GM10266 (cell line): ENCODE data around the gene STK38.

Source experiments
- DNase-seq: peaks from one replicate; pipeline ENCODE4 v3.0.0; 2012; ENCODE audit errors: extremely low spot score
- CTCF ChIP-seq: IDR thresholded peaks from 2 replicates; pipeline ENCODE4 v1.5.1; 2012; ENCODE audit warnings: mild to moderate bottlenecking, low read depth; ENCODE audit not compliant: control insufficient read depth, insufficient read depth; ENCODE audit errors: missing control alignments

STK38 gene

DNA sequence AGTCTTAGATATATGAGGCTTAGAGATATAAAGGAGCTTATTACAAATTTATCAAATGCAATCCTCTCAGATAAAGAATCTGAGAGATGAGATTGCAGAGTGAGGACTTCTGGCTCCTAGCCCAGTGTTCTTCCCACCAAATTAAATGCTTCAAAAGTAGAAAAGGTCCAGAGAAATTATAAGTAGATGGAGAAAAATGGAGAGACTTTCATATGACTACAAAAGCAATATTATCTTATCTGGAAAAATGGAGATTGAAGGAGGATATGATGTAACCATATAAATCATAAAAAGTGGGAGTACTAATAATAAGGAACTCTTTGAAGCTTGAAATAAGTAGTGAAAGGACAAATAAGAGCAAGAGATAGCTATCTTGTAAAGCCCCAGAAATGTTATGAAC lies 101.7 kb downstream of the STK38 start:
- DNase-seq: no peak
- TF ChIP-seq CTCF: no peak

- no peak for TF ChIP-seq CTCF
- no peak for DNase-seq
These were observed 102.8 kb downstream of the STK38 start for GRCh38 chr6:36444470-36444869.
